Sigmoid colon (tissue), 4 donors: ENCODE results near the gene GOLPH3.
A peak's percentile ranks its signal among the peaks of the same experiment; 100 is the strongest.

ENCODE experiments used
- POLR2A ChIP-seq, 2 donors: fragments of 450-650 bp; IDR thresholded peaks; one replicate each; pipeline ENCODE4 v1.6.1; 2016; ENCODE audit warnings: antibody characterized with exemption in 2 of 2, mild to moderate bottlenecking in 2 of 2, moderate library complexity in 2 of 2
- POLR2AphosphoS5 ChIP-seq, 4 donors: sonication (generic); formaldehyde crosslinking; IDR thresholded peaks; one replicate each; pipeline ENCODE4 v1.6.1; 2017; ENCODE audit warnings: antibody characterized with exemption in 4 of 4

GRCh38 chr5:32173267-32174010, 680 bp downstream of the GOLPH3 start:
- TF ChIP-seq POLR2AphosphoS5 (IDR thresholded peaks at IDR 0.05), result peak; percentile 29 to 71 (median 52)
- TF ChIP-seq POLR2A (IDR thresholded peaks at IDR 0.05), result no peak
